Upper lobe of right lung (tissue), 1 donor: ENCODE results near the gene DAPP1. TPM values are rescaled to one million over a fixed set of nuclear protein-coding genes. Genes with fewer than 3 reads are reported as not detected.

Source experiments
- ATAC-seq: fragments of 200-7000 bp; cut with Tn5 transposase; one replicate; pipeline ENCODE4 v1.9.1; 2020; ENCODE audit warnings: mild to moderate bottlenecking, moderate library complexity
- DNase-seq: peaks from one replicate; pipeline ENCODE4 v3.0.0-alpha.2; 2020
- H3K27ac ChIP-seq: fragments of 200-600 bp; one replicate; pipeline ENCODE4 v1.8.0; 2022
- H3K27me3 ChIP-seq: fragments of 200-600 bp; one replicate; pipeline ENCODE4 v1.8.0; 2022; ENCODE audit warnings: mild to moderate bottlenecking
- H3K36me3 ChIP-seq: fragments of 200-600 bp; one replicate; pipeline ENCODE4 v1.8.0; 2022
- H3K4me1 ChIP-seq: fragments of 200-600 bp; one replicate; pipeline ENCODE4 v1.8.0; 2022
- H3K4me3 ChIP-seq: fragments of 200-600 bp; one replicate; pipeline ENCODE4 v1.8.0; 2022; ENCODE audit warnings: mild to moderate bottlenecking
- H3K9me3 ChIP-seq: fragments of 200-600 bp; one replicate; pipeline ENCODE4 v1.8.0; 2022
- CTCF ChIP-seq: fragments of 200-600 bp; IDR thresholded peaks from one replicate; pipeline ENCODE4 v1.8.0; 2022; ENCODE audit warnings: antibody characterized with exemption
- intact Hi-C: fragments of 100-400 bp; cut with DNase I; formaldehyde crosslinking; loops from one replicate; pipeline ENCODE4 v1.11.0; 2022
- total RNA-seq: library from RNA; stranded (reverse); fragmentation: NEBNext Ultra II Directional; extraction: Animal tissue kit (Norgen Biotek cat#: 25700); gene quantifications from one replicate; pipeline ENCODE4 v1.2.1, GENCODE V29; 2021
- donor health status: DM: no; HTN: yes; CAD: no; lungs with severe emphysema.

DAPP1 gene
- total RNA-seq, 1 donor from 2014 or later: 8.9 TPM

DNA sequence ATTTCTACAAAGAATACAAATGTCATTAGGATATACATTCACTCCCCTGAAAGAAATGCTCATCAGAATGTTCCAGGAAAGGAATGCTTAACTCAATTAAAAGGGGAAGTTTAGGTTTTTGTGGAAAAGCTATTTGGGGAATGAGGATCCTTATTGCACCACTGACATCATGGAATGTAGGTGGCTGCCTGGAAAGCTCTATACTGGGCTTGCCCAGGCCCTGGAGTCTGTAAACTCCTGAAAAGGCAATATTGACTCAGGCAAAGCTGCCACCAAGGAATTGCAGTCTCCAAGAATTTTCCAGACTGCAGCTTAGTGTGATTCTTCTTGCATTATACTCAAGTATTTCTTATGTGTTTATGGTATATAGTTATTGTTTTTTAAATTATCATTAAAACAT lies 15.7 kb downstream of the DAPP1 start:
- Histone ChIP-seq H3K4me3 (no peak overlapping the region), H3K27ac (no peak overlapping the region), H3K27me3 (no peaks in the 10 kb centered on the region), H3K36me3 (no peaks in the 10 kb centered on the region), H3K9me3 (no peaks in the 10 kb centered on the region), H3K4me1 (peaks cover 9% of the 10 kb centered on the region)
- no peak for DNase-seq
- ATAC-seq: peak; percentile 22
- no peak for TF ChIP-seq CTCF
- intact Hi-C loops: no loop called here

DNA sequence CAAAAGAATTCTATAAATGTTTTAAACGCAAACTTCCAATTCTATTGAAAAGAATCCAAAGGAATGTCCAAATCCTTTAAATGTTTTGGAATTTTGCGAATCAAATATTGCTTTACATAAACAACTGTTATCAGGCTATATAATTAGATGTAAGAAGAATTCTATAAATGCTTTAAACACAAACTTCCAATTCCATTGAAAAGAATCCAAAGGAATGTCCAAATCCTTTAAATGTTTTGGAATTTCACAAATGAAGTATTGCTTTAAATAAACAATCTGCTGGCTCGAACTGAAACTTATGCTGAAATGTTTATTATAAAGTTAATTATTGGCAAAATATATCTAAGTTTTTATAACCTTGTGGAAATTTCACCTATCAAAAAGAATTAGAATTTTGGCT lies 16.1 kb downstream of the DAPP1 start:
- Histone ChIP-seq H3K27ac (no peak overlapping the region), H3K4me3 (no peak overlapping the region), H3K27me3 (no peaks in the 10 kb centered on the region), H3K36me3 (no peaks in the 10 kb centered on the region), H3K4me1 (peaks cover 9% of the 10 kb centered on the region), H3K9me3 (no peaks in the 10 kb centered on the region)
- DNase-seq (no peak), ATAC-seq (no peak)
- intact Hi-C loops: no loop called here
- no peak for TF ChIP-seq CTCF

DNA sequence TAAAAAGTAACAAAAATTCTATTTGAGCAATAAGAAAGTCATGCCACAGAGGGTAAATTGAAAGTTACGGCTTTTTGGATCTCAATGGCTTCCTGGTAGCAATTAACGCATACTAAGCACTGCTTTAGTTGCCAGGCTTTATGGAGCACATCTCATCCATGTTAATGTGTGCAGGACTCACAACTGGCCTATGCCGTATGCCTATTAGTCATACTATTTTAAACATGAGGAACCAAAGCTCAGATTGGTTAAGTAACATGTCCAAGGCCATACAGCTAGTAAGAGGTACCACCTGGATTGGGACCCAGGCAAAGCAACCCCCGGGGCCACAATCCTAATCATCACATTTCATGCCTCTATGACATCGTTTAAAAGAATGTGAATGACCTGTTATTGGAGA lies 17.1 kb downstream of the DAPP1 start:
- TF ChIP-seq CTCF: no peak
- no peaks in the 10 kb centered on the region for H3K27me3 ChIP-seq
- H3K27ac ChIP-seq: no peak overlapping the region
- H3K4me1 ChIP-seq: peaks cover 9% of the 10 kb centered on the region
- H3K4me3 ChIP-seq: no peak overlapping the region
- ATAC-seq (peak; percentile 29), DNase-seq (no peak)
- no peaks in the 10 kb centered on the region for H3K9me3 ChIP-seq
- H3K36me3 ChIP-seq: no peaks in the 10 kb centered on the region
- intact Hi-C loops: no loop called here

DNA sequence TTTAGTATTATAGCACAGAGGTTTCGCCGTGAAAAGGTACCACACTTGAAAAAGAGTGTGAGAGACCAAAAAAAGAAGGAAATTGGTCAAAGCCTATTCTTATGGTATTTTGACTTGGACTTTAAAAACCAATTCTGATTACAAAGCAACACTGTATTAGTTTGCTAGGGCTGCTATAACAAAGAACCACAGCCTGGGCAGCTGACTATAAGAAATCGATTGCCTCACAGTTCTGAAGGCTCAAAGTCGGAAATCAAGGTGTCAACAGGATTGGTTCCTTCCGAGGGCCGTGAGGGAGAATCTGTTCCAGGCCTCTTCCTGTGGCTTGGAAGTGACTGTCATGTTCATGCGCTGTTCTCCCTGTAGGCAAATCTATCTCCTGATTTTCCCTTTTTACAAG lies 17.9 kb downstream of the DAPP1 start:
- H3K36me3 ChIP-seq: no peaks in the 10 kb centered on the region
- TF ChIP-seq CTCF: no peak
- H3K27ac ChIP-seq: no peak overlapping the region
- no peaks in the 10 kb centered on the region for H3K27me3 ChIP-seq
- ATAC-seq (no peak), DNase-seq (no peak)
- H3K4me3 ChIP-seq: no peak overlapping the region
- H3K4me1 ChIP-seq: peaks cover 9% of the 10 kb centered on the region
- intact Hi-C loops: no loop called here
- no peaks in the 10 kb centered on the region for H3K9me3 ChIP-seq

- intact Hi-C loops: no loop called here
Observed at GRCh38 chr4:99835942-99836341, 19.3 kb downstream of the DAPP1 start.

More at GRCh38 chr4:99835942-99836341, 19.3 kb downstream of the DAPP1 start:
- Histone ChIP-seq H3K36me3 (no peaks in the 10 kb centered on the region), H3K4me1 (peaks cover 9% of the 10 kb centered on the region), H3K9me3 (no peaks in the 10 kb centered on the region), H3K27ac (no peak overlapping the region), H3K4me3 (no peak overlapping the region), H3K27me3 (no peaks in the 10 kb centered on the region)
- DNase-seq: no peak
- no peak for ATAC-seq
- TF ChIP-seq CTCF: no peak
